ENCODE measurements around the gene MYLK4. TPM values are rescaled to one million over a fixed set of nuclear protein-coding genes. Genes with fewer than 3 reads are reported as not detected.

MYLK4 gene
- total and polyA plus RNA-seq, 2 of the 13 experiments (the other 11 are each of a cell fraction or from before 2014, with no cell fraction given): 0.26 to 0.29 TPM

GRCh38 chr6:2666906-2667575, 83.7 kb downstream of the MYLK4 start (continued):
- TF ChIP-seq ARID5B (CRISPR knock-in tag; IDR thresholded peaks at IDR 0.05) (0 out of 2 replicates have a peak, but pooled peaks have one; percentile 23), HNF4G (IDR thresholded peaks at IDR 0.05; ENCODE audit: borderline replicate concordance, low read depth, low read length) (peak; percentile 40; the same call in 1 of the 2 replicates), HNF4G (CRISPR knock-in tag; IDR thresholded peaks at IDR 0.05; ENCODE audit: borderline replicate concordance, low read depth) (no peak), FOXP1 (IDR thresholded peaks at IDR 0.05) (no peak), FOXP1 (CRISPR knock-in tag; IDR thresholded peaks at IDR 0.05) (peak; percentile 62; the same call in 1 of the 2 replicates), ATF4 (CRISPR knock-in tag; IDR thresholded peaks at IDR 0.05) (peak in 1 of 2 experiments; percentile 56; a peak in 1 of 4 replicates), TARDBP (CRISPR knock-in tag; IDR thresholded peaks at IDR 0.05) (no peak), ZNF879 (CRISPR knock-in tag; IDR thresholded peaks at IDR 0.05) (no peak)

All from HepG2 (cell line).